Measurements from ENCODE around the gene CNTN4. TPM values are rescaled to one million over a fixed set of nuclear protein-coding genes. Genes with fewer than 3 reads are reported as not detected.

Gene CNTN4
- total RNA-seq, 3 donors from 2014 or later (not counting 1 experiment from before 2014, with no cell fraction given), result not detected

GRCh38 chr3:2554656-2555055 is 456.0 kb downstream of the CNTN4 start:
- Histone ChIP-seq H3K4me1 (ENCODE audit: control insufficient read depth, insufficient read depth, low read length) (no peaks in the 10 kb centered on the region), H3K36me3 (ENCODE audit: control insufficient read depth, insufficient read depth, low read length) (no peaks in the 10 kb centered on the region), H3K27me3 (ENCODE audit: control insufficient read depth, insufficient read depth, low read length) (no peaks in the 10 kb centered on the region), H3K27ac (ENCODE audit: low read length) (no peak overlapping the region), H3K4me3 (ENCODE audit: low read length) (no peak overlapping the region), H3K9me3 (ENCODE audit: control insufficient read depth, insufficient read depth, low read length) (no peaks in the 10 kb centered on the region)
- WGBS (ENCODE audit: insufficient coverage), result 53% methylated on average over 3 of the region's 3 CpGs
- intact Hi-C loops (cut with micrococcal nuclease), result no loop called here
- H3K27ac Mint-ChIP-seq, result no peak overlapping the region
- ATAC-seq (no peak), DNase-seq (no peak)
- H3K9me3 Mint-ChIP-seq, result peaks cover 8% of the 10 kb centered on the region in 2 donors
- no peaks in the 10 kb centered on the region for H3K36me3 Mint-ChIP-seq
- H3K4me3 Mint-ChIP-seq, result no peak overlapping the region
- TF ChIP-seq CTCF (IDR thresholded peaks at IDR 0.05), result no peak
- no peaks in the 10 kb centered on the region for H3K27me3 Mint-ChIP-seq (ENCODE audit: low read depth in 2 of 2)
- no peaks in the 10 kb centered on the region for H3K4me1 Mint-ChIP-seq

GRCh38 chr3:2558796-2559195 is 460.1 kb downstream of the CNTN4 start:
- no peak overlapping the region for H3K27ac ChIP-seq (ENCODE audit: low read length)
- no peaks in the 10 kb centered on the region for H3K27me3 Mint-ChIP-seq (ENCODE audit: low read depth in 2 of 2)
- H3K4me1 Mint-ChIP-seq, result no peaks in the 10 kb centered on the region
- no peak for DNase-seq
- no peak overlapping the region for H3K27ac Mint-ChIP-seq
- no peak overlapping the region for H3K4me3 Mint-ChIP-seq
- H3K36me3 Mint-ChIP-seq, result no peaks in the 10 kb centered on the region
- H3K4me3 ChIP-seq (ENCODE audit: low read length), result no peak overlapping the region
- no peaks in the 10 kb centered on the region for H3K4me1 ChIP-seq (ENCODE audit: control insufficient read depth, insufficient read depth, low read length)
- peaks cover 6 to 7% of the 10 kb centered on the region in 2 donors for H3K9me3 Mint-ChIP-seq
- intact Hi-C loops (cut with micrococcal nuclease), result no loop called here
- no peak for TF ChIP-seq CTCF (IDR thresholded peaks at IDR 0.05)
- H3K27me3 ChIP-seq (ENCODE audit: control insufficient read depth, insufficient read depth, low read length), result no peaks in the 10 kb centered on the region
- no peak for ATAC-seq
- no peaks in the 10 kb centered on the region for H3K36me3 ChIP-seq (ENCODE audit: control insufficient read depth, insufficient read depth, low read length)
- no peaks in the 10 kb centered on the region for H3K9me3 ChIP-seq (ENCODE audit: control insufficient read depth, insufficient read depth, low read length)
- 69% methylated on average over 1 of the region's 1 CpG for WGBS (ENCODE audit: insufficient coverage)

GRCh38 chr3:2567451-2567850 is 468.8 kb downstream of the CNTN4 start:
- H3K27ac Mint-ChIP-seq, result no peak overlapping the region
- TF ChIP-seq CTCF (IDR thresholded peaks at IDR 0.05), result no peak
- ATAC-seq (no peak), DNase-seq (no peak)
- H3K4me1 ChIP-seq (ENCODE audit: control insufficient read depth, insufficient read depth, low read length), result no peaks in the 10 kb centered on the region
- no peaks in the 10 kb centered on the region for H3K4me1 Mint-ChIP-seq
- H3K9me3 Mint-ChIP-seq, result peaks cover 2 to 7% of the 10 kb centered on the region in 2 donors
- H3K4me3 ChIP-seq (ENCODE audit: low read length), result no peak overlapping the region
- H3K36me3 ChIP-seq (ENCODE audit: control insufficient read depth, insufficient read depth, low read length), result no peaks in the 10 kb centered on the region
- no peaks in the 10 kb centered on the region for H3K36me3 Mint-ChIP-seq
- no peak overlapping the region for H3K4me3 Mint-ChIP-seq
- H3K27me3 Mint-ChIP-seq (ENCODE audit: low read depth in 2 of 2), result no peaks in the 10 kb centered on the region
- 96% methylated on average over 3 of the region's 3 CpGs for WGBS (ENCODE audit: insufficient coverage)
- H3K27me3 ChIP-seq (ENCODE audit: control insufficient read depth, insufficient read depth, low read length), result no peaks in the 10 kb centered on the region
- intact Hi-C loops (cut with micrococcal nuclease), result no loop called here
- H3K27ac ChIP-seq (ENCODE audit: low read length), result no peak overlapping the region
- no peaks in the 10 kb centered on the region for H3K9me3 ChIP-seq (ENCODE audit: control insufficient read depth, insufficient read depth, low read length)

- DNase-seq (no peak), ATAC-seq (no peak)
- Histone ChIP-seq H3K27ac (ENCODE audit: low read length) (no peak overlapping the region), H3K36me3 (ENCODE audit: control insufficient read depth, insufficient read depth, low read length) (no peaks in the 10 kb centered on the region), H3K4me3 (ENCODE audit: low read length) (no peak overlapping the region), H3K9me3 (ENCODE audit: control insufficient read depth, insufficient read depth, low read length) (no peaks in the 10 kb centered on the region), H3K4me1 (ENCODE audit: control insufficient read depth, insufficient read depth, low read length) (no peaks in the 10 kb centered on the region), H3K27me3 (ENCODE audit: control insufficient read depth, insufficient read depth, low read length) (no peaks in the 10 kb centered on the region)
- H3K27me3 Mint-ChIP-seq (ENCODE audit: low read depth in 2 of 2), result no peaks in the 10 kb centered on the region
- peaks cover 2 to 7% of the 10 kb centered on the region in 2 donors for H3K9me3 Mint-ChIP-seq
- no peak for TF ChIP-seq CTCF (IDR thresholded peaks at IDR 0.05)
- intact Hi-C loops (cut with micrococcal nuclease), result no loop called here
- no peaks in the 10 kb centered on the region for H3K4me1 Mint-ChIP-seq
- H3K27ac Mint-ChIP-seq, result no peak overlapping the region
- H3K4me3 Mint-ChIP-seq, result no peak overlapping the region
- H3K36me3 Mint-ChIP-seq, result no peaks in the 10 kb centered on the region
- 53% methylated on average over 2 of the region's 2 CpGs for WGBS (ENCODE audit: insufficient coverage)
Observed at GRCh38 chr3:2568156-2568555, 469.5 kb downstream of the CNTN4 start.
